Right lobe of liver (tissue), 6 donors: ENCODE measurements around the gene LCLAT1. TPM values are rescaled to one million over a fixed set of nuclear protein-coding genes. Genes with fewer than 3 reads are reported as not detected.

Experiments used
- ATAC-seq, 4 donors: fragments of 200-7000 bp; cut with Tn5 transposase; one replicate each; pipeline ENCODE4 v1.9.1; 2020; ENCODE audit warnings: mild to moderate bottlenecking in 4 of 4, moderate library complexity in 4 of 4
- DNase-seq, 3 donors: peaks; one replicate each; pipeline ENCODE4 v3.0.0-alpha.2; 2020
- H3K27ac ChIP-seq, 3 donors: fragments of 200-600 bp; one replicate each; pipeline ENCODE4 v1.8.0; 2022
- H3K27me3 ChIP-seq, 2 donors: fragments of 200-600 bp; one replicate each; pipeline ENCODE4 v1.8.0; 2022
- H3K36me3 ChIP-seq, 4 donors: fragments of 200-600 bp; sonication (generic) in 1 of 4; one replicate each; pipeline versions ENCODE4 v1.5.1 to v1.8.0; 2017 to 2022; ENCODE audit warnings: control low read depth in 1 of 4
- H3K4me1 ChIP-seq, 4 donors: fragments of 200-600 bp; sonication (generic) in 1 of 4; one replicate each; pipeline versions ENCODE4 v1.5.1 to v1.8.0; 2017 to 2022; ENCODE audit warnings: control low read depth in 1 of 4
- H3K4me3 ChIP-seq, 3 donors: fragments of 200-600 bp; one replicate each; pipeline ENCODE4 v1.8.0; 2022
- H3K9me3 ChIP-seq, 4 donors: fragments of 200-600 bp; sonication (generic) in 1 of 4; one replicate each; pipeline versions ENCODE4 v1.5.1 to v1.8.0; 2017 to 2022; ENCODE audit warnings: control low read depth in 1 of 4
- CTCF ChIP-seq, 4 donors: fragments of 200-600 bp in 3 of 4; fragments of 450-650 bp in 1 of 4; IDR thresholded peaks; one replicate each; pipeline versions ENCODE4 v1.5.1 to v1.8.0; 2016 to 2022; ENCODE audit warnings: antibody characterized with exemption in 4 of 4, mild to moderate bottlenecking in 2 of 4
- POLR2A ChIP-seq: fragments of 450-650 bp; IDR thresholded peaks from one replicate; pipeline ENCODE4 v1.6.1; 2017; ENCODE audit warnings: antibody characterized with exemption, mild to moderate bottlenecking
- WGBS: methylation state at CpG from one replicate; pipeline ENCODE4 v1.1.6; 2018; ENCODE audit warnings: low coverage, low lambda C conversion rate; ENCODE audit not compliant: insufficient coverage; ENCODE audit errors: missing lambda C conversion rate; 5-methylcytosine and 5-hydroxymethylcytosine counted together
- intact Hi-C, 2 donors: fragments of 100-400 bp; cut with DNase I; formaldehyde crosslinking; loops; one replicate each; pipeline versions ENCODE4 v1.11.2 to v1.14.1; 2022
- total RNA-seq, 6 experiments: library from RNA; depleted of rRNA in 2 of 6; stranded (reverse); fragments of >200 nt in 2 of 6; fragmentation: NEBNext Ultra II Directional in 3 of 6; extraction: Animal tissue kit (Norgen Biotek cat#: 25700) in 3 of 6; gene quantifications; one replicate each; pipeline versions ENCODE4 v1.1.0 to v1.2.4, GENCODE V29; 2016 to 2023
- donor health status: DM: no; HTN: yes; CAD: no.
- donor health status: DM: no; HTN: no; CAD: no.
- donor health status: DM: no; HTN: no; CAD: no.
- donor health status: DM: no; HTN: yes; CAD: no.
- donor health status: DM: no; HTN: yes; CAD: no.

LCLAT1 gene
- total RNA-seq, 6 experiments from 2014 or later, result 11.1 to 14.0 (median 12.0) TPM

- intact Hi-C loops, result no loop called here
- H3K36me3 ChIP-seq, result no peaks in the 10 kb centered on the region
- H3K27me3 ChIP-seq, result no peaks in the 10 kb centered on the region
- H3K9me3 ChIP-seq, result no peaks in the 10 kb centered on the region
- WGBS, result 82% methylated on average over 4 of the region's 4 CpGs
- no peak overlapping the region for H3K4me3 ChIP-seq
- TF ChIP-seq CTCF (IDR thresholded peaks at IDR 0.05) (no peak), POLR2A (no peak)
- ATAC-seq (no peak), DNase-seq (no peak)
- no peaks in the 10 kb centered on the region for H3K4me1 ChIP-seq
- H3K27ac ChIP-seq, result no peak overlapping the region
Measured at GRCh38 chr2:30663321-30663720, 216.3 kb downstream of the LCLAT1 start.

- no peaks in the 10 kb centered on the region for H3K27me3 ChIP-seq
- DNase-seq (no peak), ATAC-seq (no peak)
- no peaks in the 10 kb centered on the region for H3K9me3 ChIP-seq
- 79% methylated on average over 3 of the region's 3 CpGs for WGBS
- H3K4me1 ChIP-seq, result no peaks in the 10 kb centered on the region
- no peak for TF ChIP-seq CTCF (IDR thresholded peaks at IDR 0.05)
- TF ChIP-seq POLR2A, result no peak
- H3K4me3 ChIP-seq, result no peak overlapping the region
- H3K36me3 ChIP-seq, result no peaks in the 10 kb centered on the region
- intact Hi-C loops, result no loop called here
- no peak overlapping the region for H3K27ac ChIP-seq
Measured at GRCh38 chr2:30663806-30664205, 216.8 kb downstream of the LCLAT1 start.

GRCh38 chr2:30664761-30665358, 217.8 kb downstream of the LCLAT1 start:
- Histone ChIP-seq H3K9me3 (no peaks in the 10 kb centered on the region), H3K36me3 (no peaks in the 10 kb centered on the region), H3K4me1 (no peaks in the 10 kb centered on the region), H3K27me3 (no peaks in the 10 kb centered on the region), H3K27ac (no peak overlapping the region), H3K4me3 (no peak overlapping the region)
- DNase-seq, result no peak
- 85% methylated on average over 4 of the region's 8 CpGs for WGBS
- intact Hi-C loops, result no loop called here
- TF ChIP-seq POLR2A, result no peak
- TF ChIP-seq CTCF (IDR thresholded peaks at IDR 0.05), result no peak
- ATAC-seq, result no peak

- ATAC-seq (peak in 1 of 4 donors; percentile 6), DNase-seq (no peak)
- intact Hi-C loops, result no loop called here
- TF ChIP-seq CTCF (IDR thresholded peaks at IDR 0.05) (no peak), POLR2A (no peak)
- 72% methylated on average over 3 of the region's 3 CpGs for WGBS
- Histone ChIP-seq H3K4me3 (no peak overlapping the region), H3K27ac (no peak overlapping the region), H3K36me3 (no peaks in the 10 kb centered on the region), H3K9me3 (no peaks in the 10 kb centered on the region), H3K27me3 (no peaks in the 10 kb centered on the region), H3K4me1 (no peaks in the 10 kb centered on the region)
Measured at GRCh38 chr2:30665761-30666265, 218.8 kb downstream of the LCLAT1 start.
